WTC11 (cell line): ENCODE data around the gene SLC25A22. TPM values are rescaled to one million over a fixed set of nuclear protein-coding genes. Genes with fewer than 3 reads are reported as not detected.

Source experiments
- ATAC-seq: fragments of 200-7000 bp; cut with Tn5 transposase; 2 replicates; pipeline ENCODE4 v1.10.0; 2021; ENCODE audit warnings: mild to moderate bottlenecking, moderate library complexity
- CTCF ChIA-PET: fragments of 300-600 bp; sonication (Branson Sonifier 250); formaldehyde crosslinking; loops from one replicate; lab custom pipeline; 2021; ENCODE audit warnings: antibody characterized with exemption; lab: Charles Lee
- POLR2A ChIA-PET: fragments of 350-600 bp; sonication (Branson Sonifier 250); formaldehyde crosslinking; loops from one replicate; lab custom pipeline; 2021; ENCODE audit warnings: antibody characterized with exemption; lab: Charles Lee
- DNase-seq: peaks from one replicate; pipeline ENCODE4 v3.0.0; 2021; ENCODE audit warnings: low spot score
- H3K27ac Mint-ChIP-seq: 2 replicates; pipeline ENCODE4 v1.8.0; 2021; ENCODE audit warnings: mixed read lengths
- H3K27me3 Mint-ChIP-seq: 2 replicates; pipeline ENCODE4 v1.8.0; 2021; ENCODE audit warnings: low read depth, mild to moderate bottlenecking, moderate library complexity, mixed read lengths
- H3K36me3 Mint-ChIP-seq: 2 replicates; pipeline ENCODE4 v1.8.0; 2021; ENCODE audit warnings: mixed read lengths
- H3K4me1 Mint-ChIP-seq: 2 replicates; pipeline ENCODE4 v1.8.0; 2022; ENCODE audit warnings: mixed read lengths
- H3K4me3 Mint-ChIP-seq: 2 replicates; pipeline ENCODE4 v1.8.0; 2021; ENCODE audit warnings: mild to moderate bottlenecking, moderate library complexity, mixed read lengths
- H3K9me3 Mint-ChIP-seq: 2 replicates; pipeline ENCODE4 v1.8.0; 2021; ENCODE audit warnings: mixed read lengths
- ARID4B ChIP-seq: sonication (generic); formaldehyde crosslinking; IDR thresholded peaks from 2 replicates; pipeline ENCODE4 v1.8.0; 2023; ENCODE audit warnings: missing genetic modification reagents, mild to moderate bottlenecking, borderline replicate concordance
- CREM ChIP-seq: sonication (generic); formaldehyde crosslinking; IDR thresholded peaks from 2 replicates; pipeline ENCODE4 v1.8.1; 2022; ENCODE audit warnings: mild to moderate bottlenecking, missing genetic modification reagents, moderate library complexity
- IRF2 ChIP-seq: sonication (generic); formaldehyde crosslinking; IDR thresholded peaks from 2 replicates; pipeline ENCODE4 v1.8.0; 2022; ENCODE audit warnings: low read depth, missing genetic modification reagents, borderline replicate concordance
- JUN ChIP-seq: sonication (generic); formaldehyde crosslinking; IDR thresholded peaks from 2 replicates; pipeline ENCODE4 v1.8.0; 2023; ENCODE audit warnings: mild to moderate bottlenecking, missing genetic modification reagents
- MAX ChIP-seq: sonication (generic); formaldehyde crosslinking; IDR thresholded peaks from 2 replicates; pipeline ENCODE4 v1.8.0; 2022; ENCODE audit warnings: mild to moderate bottlenecking, missing genetic modification reagents
- MXD4 ChIP-seq: fragments of 250-450 bp; sonication (Bioruptor Pico); IDR thresholded peaks from 2 replicates; pipeline ENCODE4 v1.8.0; 2021; ENCODE audit warnings: mild to moderate bottlenecking, moderate library complexity, borderline replicate concordance
- NFE2L1 ChIP-seq: sonication (generic); formaldehyde crosslinking; IDR thresholded peaks from 2 replicates; pipeline ENCODE4 v1.8.1; 2023; ENCODE audit warnings: missing genetic modification reagents
- NR3C1 ChIP-seq: sonication (generic); formaldehyde crosslinking; conservative IDR thresholded peaks from 2 replicates; pipeline ENCODE4 v1.8.1; 2023; ENCODE audit warnings: low read depth, mild to moderate bottlenecking, missing genetic modification reagents
- PRRX2 ChIP-seq: fragments of 250-450 bp; sonication (Bioruptor Pico); IDR thresholded peaks from 2 replicates; pipeline ENCODE4 v1.8.0; 2021; ENCODE audit warnings: mild to moderate bottlenecking
- USF1 ChIP-seq: sonication (generic); formaldehyde crosslinking; IDR thresholded peaks from 2 replicates; pipeline ENCODE4 v1.8.0; 2022; ENCODE audit warnings: mild to moderate bottlenecking, missing genetic modification reagents
- ZBTB21 ChIP-seq: sonication (generic); formaldehyde crosslinking; IDR thresholded peaks from 2 replicates; pipeline ENCODE4 v1.8.1; 2023; ENCODE audit warnings: mild to moderate bottlenecking, missing genetic modification reagents, borderline replicate concordance
- ZNF121 ChIP-seq: sonication (generic); formaldehyde crosslinking; IDR thresholded peaks from 2 replicates; pipeline ENCODE4 v1.8.0; 2023; ENCODE audit warnings: missing genetic modification reagents
- ZNF416 ChIP-seq: fragments of 250-450 bp; sonication (Bioruptor Pico); IDR thresholded peaks from 2 replicates; pipeline ENCODE4 v1.9.0; 2021; ENCODE audit warnings: mild to moderate bottlenecking, inconsistent platforms
- ZNF425 ChIP-seq: fragments of 250-450 bp; sonication (Bioruptor Pico); conservative IDR thresholded peaks from 2 replicates; pipeline ENCODE4 v1.9.0; 2021; ENCODE audit warnings: mild to moderate bottlenecking
- ZNF532 ChIP-seq: fragments of 250-450 bp; sonication (Bioruptor Pico); IDR thresholded peaks from 2 replicates; pipeline ENCODE4 v1.9.0; 2021; ENCODE audit warnings: mild to moderate bottlenecking, borderline replicate concordance
- total RNA-seq: library from RNA; stranded (reverse); gene quantifications from 3 replicates; pipeline ENCODE4 v1.2.3, GENCODE V29; 2021

The SLC25A22 gene
- total RNA-seq, 1 experiment from 2014 or later = 44.8 TPM

DNA sequence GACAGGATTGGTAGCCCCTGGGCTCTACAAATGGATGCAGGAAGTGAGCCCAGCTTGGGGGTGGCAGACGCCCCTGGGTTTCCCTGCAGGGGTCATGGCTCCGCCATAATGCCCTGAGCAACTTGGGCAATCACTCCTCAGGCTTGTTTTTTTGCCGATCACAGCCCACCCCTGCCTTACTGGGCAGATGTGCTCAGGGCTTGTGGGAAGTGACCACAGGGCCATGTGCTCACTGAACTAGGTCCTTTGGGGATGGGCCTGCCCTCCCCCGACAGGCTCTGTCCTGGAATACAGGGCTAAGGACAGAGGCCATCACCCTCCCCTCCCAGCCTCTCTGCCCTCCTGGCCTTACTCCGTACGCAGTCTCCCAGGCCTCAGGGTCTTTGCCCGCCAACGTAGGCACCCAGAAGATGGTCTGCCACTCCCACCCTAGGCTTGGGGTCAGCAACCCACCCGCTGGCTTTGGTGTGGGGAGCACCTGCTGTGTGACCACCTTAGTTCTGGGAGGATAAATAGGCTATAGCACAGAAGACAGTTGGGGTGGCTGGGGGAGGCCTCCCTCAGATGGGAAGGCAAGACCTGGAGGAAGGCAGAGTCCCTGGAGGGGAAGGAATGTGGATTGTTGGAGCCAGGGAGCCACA lies 15.5 kb upstream of the SLC25A22 start (continued):
- TF ChIP-seq ZNF532 (CRISPR knock-in tag) = peak; percentile 84; the same call in 1 of the 2 replicates

DNA sequence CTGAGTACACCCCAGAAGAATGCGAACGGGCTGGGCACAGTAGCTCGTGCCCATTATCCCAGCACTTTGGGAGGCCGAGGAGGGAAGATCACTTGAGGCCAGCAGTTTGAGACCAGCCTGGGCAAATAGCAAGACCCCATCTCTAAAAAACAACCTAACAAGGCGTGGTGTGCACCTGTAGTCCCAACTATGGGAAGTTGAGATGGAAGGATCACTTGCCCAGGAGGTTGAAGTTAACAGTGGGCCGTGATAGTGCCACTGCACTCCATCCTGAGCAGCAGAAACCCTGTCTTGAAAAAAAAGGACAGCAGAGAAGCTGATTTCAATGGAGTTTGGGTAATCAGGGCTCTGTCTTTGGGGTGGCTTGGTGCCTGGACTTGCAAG lies 15.0 kb upstream of the SLC25A22 start:
- Mint-ChIP-seq H3K4me3 (no peak overlapping the region), H3K36me3 (peaks cover 28% of the 10 kb centered on the region), H3K27me3 (no peaks in the 10 kb centered on the region), H3K27ac (no peak overlapping the region), H3K4me1 (peaks cover 28% of the 10 kb centered on the region), H3K9me3 (no peaks in the 10 kb centered on the region)
- no peak for TF ChIP-seq ZBTB21
- peak; percentile 96 for TF ChIP-seq ZNF121 (CRISPR knock-in tag)
- 0 out of 2 replicates have a peak, but pooled peaks have one; percentile 12 for TF ChIP-seq ARID4B (CRISPR knock-in tag)
- TF ChIP-seq PRRX2 = peak; percentile 9; the same call in 1 of the 2 replicates
- TF ChIP-seq JUN (CRISPR knock-in tag) = no peak
- TF ChIP-seq ZNF425 = 0 out of 2 replicates have a peak, but pooled peaks have one; percentile 36
- TF ChIP-seq ZNF416 (CRISPR knock-in tag) = 0 out of 2 replicates have a peak, but pooled peaks have one; percentile 25
- no peak for TF ChIP-seq MXD4
- no peak for TF ChIP-seq NR3C1 (CRISPR knock-in tag)
- no peak for TF ChIP-seq CREM (CRISPR knock-in tag)
- ATAC-seq (no peak), DNase-seq (no peak)
- ChIA-PET POLR2A (no interaction called here), CTCF (interaction anchor here (0.5 kb wide), 1 partner anchor 68 kb away, joined by 3 read pairs; no protein-coding TSS in a partner anchor)

GRCh38 chr11:812390-812789 lies 14.3 kb upstream of the SLC25A22 start:
- Mint-ChIP-seq H3K4me1 (peaks cover 32% of the 10 kb centered on the region), H3K4me3 (no peak overlapping the region; the same call in 1 of the 2 replicates), H3K27ac (peak overlapping the region; percentile 93; the same call in 1 of the 2 replicates), H3K9me3 (no peaks in the 10 kb centered on the region), H3K36me3 (peaks cover 28% of the 10 kb centered on the region), H3K27me3 (no peaks in the 10 kb centered on the region)
- TF ChIP-seq MAX (CRISPR knock-in tag) (no peak), IRF2 (no peak), NFE2L1 (CRISPR knock-in tag) (no peak), USF1 (CRISPR knock-in tag) (no peak)
- ChIA-PET POLR2A (no interaction called here), CTCF (interaction anchor here (0.9 kb wide), 1 partner anchor 18 kb away, joined by 3 read pairs; no protein-coding TSS in a partner anchor)
- no peak for DNase-seq
- no peak for ATAC-seq
